Astrocyte (in vitro differentiated cells and primary cell): ENCODE results near the gene SERPINE1.

ENCODE experiments used
- CTCF ChIP-seq: IDR thresholded peaks from 2 replicates; pipeline ENCODE4 v1.5.1; 2011; ENCODE audit warnings: low read depth, mild to moderate bottlenecking, inconsistent platforms, low read length, moderate library complexity; ENCODE audit not compliant: insufficient read depth
- EZH2 ChIP-seq: IDR thresholded peaks from 2 replicates; pipeline ENCODE4 v1.6.1; 2012; ENCODE audit warnings: mild to moderate bottlenecking, low read length, inconsistent platforms; ENCODE audit not compliant: insufficient read depth

- no peak for TF ChIP-seq CTCF
- TF ChIP-seq EZH2 = no peak
These were observed 13.1 kb upstream of the SERPINE1 start for GRCh38 chr7:101113836-101114235.
